ENCODE results near the gene KCNAB2. TPM values are rescaled to one million over a fixed set of nuclear protein-coding genes. Genes with fewer than 3 reads are reported as not detected.

Gene KCNAB2
- total RNA-seq, 3 donors from 2014 or later, result 6.9 to 19.8 (median 9.8) TPM

DNA sequence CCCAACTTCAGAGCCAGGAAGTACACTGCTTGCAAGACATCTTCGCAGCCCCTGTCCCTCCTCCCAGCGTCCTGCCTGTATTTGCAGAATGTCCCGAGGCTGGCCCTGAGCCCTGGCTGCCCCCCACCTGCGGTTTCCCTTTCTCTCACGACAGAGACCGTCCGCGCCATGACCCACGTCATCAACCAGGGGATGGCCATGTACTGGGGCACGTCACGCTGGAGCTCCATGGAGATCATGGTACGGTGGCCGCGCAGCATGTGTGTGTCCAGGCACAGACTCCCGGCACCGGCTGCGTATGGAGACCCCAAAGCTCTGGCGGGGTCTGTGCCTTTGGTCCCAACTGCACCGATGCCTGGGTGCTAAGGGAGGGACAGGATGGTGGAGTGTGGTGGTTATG lies 48.6 kb downstream of the KCNAB2 start:
- H3K27me3 ChIP-seq, result no peaks in the 10 kb centered on the region
- no peak overlapping the region for H3K27ac ChIP-seq
- no peak overlapping the region for H3K4me3 ChIP-seq
- no peaks in the 10 kb centered on the region for H3K9me3 ChIP-seq
- DNase-seq (ENCODE audit: low spot score in 2 of 2), result no peak
- no peaks in the 10 kb centered on the region for H3K4me1 ChIP-seq
- H3K36me3 ChIP-seq, result no peaks in the 10 kb centered on the region
- TF ChIP-seq, protein P1, sequence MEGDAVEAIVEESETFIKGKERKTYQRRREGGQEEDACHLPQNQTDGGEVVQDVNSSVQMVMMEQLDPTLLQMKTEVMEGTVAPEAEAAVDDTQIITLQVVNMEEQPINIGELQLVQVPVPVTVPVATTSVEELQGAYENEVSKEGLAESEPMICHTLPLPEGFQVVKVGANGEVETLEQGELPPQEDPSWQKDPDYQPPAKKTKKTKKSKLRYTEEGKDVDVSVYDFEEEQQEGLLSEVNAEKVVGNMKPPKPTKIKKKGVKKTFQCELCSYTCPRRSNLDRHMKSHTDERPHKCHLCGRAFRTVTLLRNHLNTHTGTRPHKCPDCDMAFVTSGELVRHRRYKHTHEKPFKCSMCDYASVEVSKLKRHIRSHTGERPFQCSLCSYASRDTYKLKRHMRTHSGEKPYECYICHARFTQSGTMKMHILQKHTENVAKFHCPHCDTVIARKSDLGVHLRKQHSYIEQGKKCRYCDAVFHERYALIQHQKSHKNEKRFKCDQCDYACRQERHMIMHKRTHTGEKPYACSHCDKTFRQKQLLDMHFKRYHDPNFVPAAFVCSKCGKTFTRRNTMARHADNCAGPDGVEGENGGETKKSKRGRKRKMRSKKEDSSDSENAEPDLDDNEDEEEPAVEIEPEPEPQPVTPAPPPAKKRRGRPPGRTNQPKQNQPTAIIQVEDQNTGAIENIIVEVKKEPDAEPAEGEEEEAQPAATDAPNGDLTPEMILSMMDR (IDR thresholded peaks at IDR 0.05), result no peak
- TF ChIP-seq POLR2AphosphoS5 (IDR thresholded peaks at IDR 0.05) (no peak), POLR2A (IDR thresholded peaks at IDR 0.05) (no peak)
- intact Hi-C loops (cut with DNase I; ENCODE audit: low total_unique reads), result no loop called here

GRCh38 chr1:6094801-6095505 lies 49.3 kb downstream of the KCNAB2 start:
- DNase-seq (ENCODE audit: low spot score in 2 of 2), result no peak
- Histone ChIP-seq H3K36me3 (no peaks in the 10 kb centered on the region), H3K27ac (no peak overlapping the region), H3K27me3 (peaks cover 0 to 5% of the 10 kb centered on the region in 2 donors), H3K4me3 (no peak overlapping the region), H3K4me1 (no peaks in the 10 kb centered on the region), H3K9me3 (no peaks in the 10 kb centered on the region)
- intact Hi-C loops (cut with DNase I; ENCODE audit: low total_unique reads), result no loop called here
- no peak for TF ChIP-seq POLR2AphosphoS5 (IDR thresholded peaks at IDR 0.05)
- no peak for TF ChIP-seq POLR2A (IDR thresholded peaks at IDR 0.05)
- TF ChIP-seq, protein P1 (IDR thresholded peaks at IDR 0.05), result no peak

GRCh38 chr1:6095511-6096242 lies 50.0 kb downstream of the KCNAB2 start:
- intact Hi-C loops (cut with DNase I; ENCODE audit: low total_unique reads), result no loop called here
- Histone ChIP-seq H3K27ac (no peak overlapping the region), H3K36me3 (no peaks in the 10 kb centered on the region), H3K27me3 (peaks cover 0 to 5% of the 10 kb centered on the region in 2 donors), H3K4me1 (no peaks in the 10 kb centered on the region), H3K4me3 (no peak overlapping the region), H3K9me3 (no peaks in the 10 kb centered on the region)
- TF ChIP-seq POLR2A (IDR thresholded peaks at IDR 0.05) (no peak), POLR2AphosphoS5 (IDR thresholded peaks at IDR 0.05) (no peak)
- TF ChIP-seq, protein P1 (IDR thresholded peaks at IDR 0.05), result no peak
- no peak for DNase-seq (ENCODE audit: low spot score in 2 of 2)

- DNase-seq (ENCODE audit: low spot score in 2 of 2), result no peak
- no peaks in the 10 kb centered on the region for H3K9me3 ChIP-seq
- intact Hi-C loops (cut with DNase I; ENCODE audit: low total_unique reads), result no loop called here
Measured at GRCh38 chr1:6096243-6097116, 50.8 kb downstream of the KCNAB2 start.

More at GRCh38 chr1:6096243-6097116, 50.8 kb downstream of the KCNAB2 start:
- no peaks in the 10 kb centered on the region for H3K4me1 ChIP-seq
- H3K27ac ChIP-seq, result no peak overlapping the region
- H3K4me3 ChIP-seq, result no peak overlapping the region
- no peaks in the 10 kb centered on the region for H3K36me3 ChIP-seq
- TF ChIP-seq, protein P1 (IDR thresholded peaks at IDR 0.05), result no peak
- TF ChIP-seq POLR2A (IDR thresholded peaks at IDR 0.05), result no peak
- TF ChIP-seq POLR2AphosphoS5 (IDR thresholded peaks at IDR 0.05), result no peak
- peaks cover 0 to 5% of the 10 kb centered on the region in 2 donors for H3K27me3 ChIP-seq

Measured in breast epithelium (tissue), 4 donors.